OCI-LY1 (cell line): ENCODE data around the gene GNGT2.
A peak's percentile ranks its signal among the peaks of the same experiment; 100 is the strongest.

Experiments
- H2AFZ ChIP-seq: fragments of 200-600 bp; sonication (generic), shearing (Covaris generic); 2 replicates; pipeline ENCODE4 v1.6.0; 2014; ENCODE audit warnings: antibody characterized with exemption, mild to moderate bottlenecking, low read length
- H3F3A ChIP-seq: fragments of 200-600 bp; sonication (generic), shearing (Covaris generic); 2 replicates; pipeline ENCODE4 v1.6.0; 2014; ENCODE audit warnings: mild to moderate bottlenecking, antibody characterized with exemption, low read length, moderate library complexity; ENCODE audit not compliant: insufficient read depth
- H3K27ac ChIP-seq: fragments of 200-600 bp; sonication (generic); 2 replicates; pipeline ENCODE4 v1.5.1; 2014; ENCODE audit warnings: low read length, mixed run types, mild to moderate bottlenecking, low read depth; ENCODE audit not compliant: poor library complexity, severe bottlenecking
- H3K27me3 ChIP-seq: fragments of 200-600 bp; sonication (generic); 2 replicates; pipeline ENCODE4 v1.6.0; 2014; ENCODE audit warnings: antibody characterized with exemption, mild to moderate bottlenecking, low read length, moderate library complexity; ENCODE audit not compliant: insufficient read depth
- H3K36me3 ChIP-seq: fragments of 200-600 bp; sonication (generic); 2 replicates; pipeline ENCODE4 v1.6.1; 2014; ENCODE audit warnings: mild to moderate bottlenecking, antibody characterized with exemption, low read length, moderate library complexity, mixed read lengths; ENCODE audit not compliant: insufficient read depth
- H3K4me1 ChIP-seq: fragments of 200-600 bp; sonication (generic); 2 replicates; pipeline ENCODE4 v1.5.1; 2014; ENCODE audit warnings: mild to moderate bottlenecking, low read length, moderate library complexity; ENCODE audit not compliant: insufficient read depth, severe bottlenecking
- H3K4me2 ChIP-seq: fragments of 200-600 bp; sonication (generic), shearing (Covaris generic); 2 replicates; pipeline ENCODE4 v1.6.1; 2014; ENCODE audit warnings: low read length
- H3K4me3 ChIP-seq: fragments of 200-600 bp; sonication (generic); 2 replicates; pipeline ENCODE4 v1.5.1; 2014; ENCODE audit warnings: low read length, low read depth, mild to moderate bottlenecking, mixed read lengths; ENCODE audit not compliant: poor library complexity, severe bottlenecking
- H3K79me2 ChIP-seq: fragments of 200-600 bp; shearing (Covaris generic); 2 replicates; pipeline ENCODE4 v1.6.1; 2016; ENCODE audit warnings: mixed run types, low read length, mixed read lengths; ENCODE audit not compliant: insufficient read depth
- H3K9ac ChIP-seq: fragments of 200-600 bp; sonication (generic), shearing (Covaris generic); 2 replicates; pipeline ENCODE4 v1.6.1; 2014; ENCODE audit warnings: mild to moderate bottlenecking, low read length, mixed read lengths
- H3K9me2 ChIP-seq: fragments of 200-600 bp; sonication (generic), shearing (Covaris generic); 2 replicates; pipeline ENCODE4 v1.6.1; 2014; ENCODE audit warnings: low read depth, mild to moderate bottlenecking, low read length, mixed read lengths
- H3K9me3 ChIP-seq: fragments of 200-600 bp; shearing (Covaris generic); 2 replicates; pipeline ENCODE4 v1.6.1; 2014; ENCODE audit warnings: low read length, mixed read lengths
- H4K20me1 ChIP-seq: fragments of 200-600 bp; sonication (generic), shearing (Covaris generic); 2 replicates; pipeline ENCODE4 v1.6.0; 2016; ENCODE audit warnings: mild to moderate bottlenecking, low read length; ENCODE audit not compliant: insufficient read depth
- EZH2 ChIP-seq: fragments of 200-600 bp; sonication (generic), shearing (Covaris generic); IDR thresholded peaks from 2 replicates; pipeline ENCODE4 v1.8.0; 2017; ENCODE audit warnings: borderline replicate concordance, mixed run types, mild to moderate bottlenecking, antibody characterized with exemption, low read length, moderate library complexity, mixed read lengths
- TF ChIP-seq, protein P1 (sequence below): fragments of 200-600 bp; sonication (generic), shearing (Covaris generic); IDR thresholded peaks from 2 replicates; pipeline ENCODE4 v1.5.1; 2017; ENCODE audit warnings: mild to moderate bottlenecking, antibody characterized with exemption, low read length, moderate library complexity, mixed read lengths

Gene GNGT2

DNA sequence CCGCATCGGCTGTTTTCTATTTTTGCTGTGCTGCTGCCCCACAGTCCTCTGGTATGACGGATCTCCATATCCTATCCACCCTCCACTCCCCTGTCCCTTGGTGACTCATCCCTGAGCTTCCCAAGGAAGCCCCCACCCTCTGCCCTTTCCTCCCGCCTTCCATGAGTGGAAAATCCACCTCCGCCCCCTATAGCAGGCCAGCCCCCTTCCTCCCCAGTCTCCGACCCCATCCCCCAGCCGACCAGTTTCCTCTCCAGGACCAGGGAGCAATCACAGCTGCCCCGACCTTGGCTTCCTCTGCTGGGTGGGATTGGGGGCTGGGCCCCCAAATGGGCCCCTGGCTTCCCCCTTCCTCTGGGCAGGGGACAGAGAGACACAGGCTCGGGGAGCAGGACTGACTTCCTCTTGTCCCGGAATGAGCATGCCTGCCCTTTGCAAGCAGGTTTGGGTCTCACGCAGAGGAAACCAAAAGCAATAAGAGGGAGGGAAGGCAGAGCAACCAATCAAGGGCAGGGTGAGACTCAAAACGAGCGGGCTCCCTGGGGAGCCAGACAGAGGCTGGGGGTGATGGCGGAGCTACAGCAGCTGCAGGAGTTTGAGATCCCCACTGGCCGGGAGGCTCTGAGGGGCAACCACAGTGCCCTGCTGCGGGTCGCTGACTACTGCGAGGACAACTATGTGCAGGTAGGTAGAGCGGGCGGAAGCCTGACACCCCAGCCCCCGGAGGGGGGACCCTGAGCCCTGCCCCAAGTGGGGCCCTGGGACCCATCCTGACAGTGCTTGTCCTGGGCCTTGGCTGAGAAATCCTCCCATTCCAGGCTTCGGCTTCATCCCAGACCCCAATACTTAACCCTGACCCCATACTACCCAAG is at the start of gene GNGT2, which contains the start of gene ABI3:
Gene GNGT2, minus strand, starts transcription at position 417 of the 872 bp plus-strand sequence. CDS start 3,152 bp downstream, outside the sequence.
Gene ABI3, plus strand, starts transcription at position 550 of the 872 bp plus-strand sequence. Its CDS starts 18 bp downstream, at position 568.
- peak within 1 kb of the TSS; percentile 93 for H3K27ac ChIP-seq

DNA sequence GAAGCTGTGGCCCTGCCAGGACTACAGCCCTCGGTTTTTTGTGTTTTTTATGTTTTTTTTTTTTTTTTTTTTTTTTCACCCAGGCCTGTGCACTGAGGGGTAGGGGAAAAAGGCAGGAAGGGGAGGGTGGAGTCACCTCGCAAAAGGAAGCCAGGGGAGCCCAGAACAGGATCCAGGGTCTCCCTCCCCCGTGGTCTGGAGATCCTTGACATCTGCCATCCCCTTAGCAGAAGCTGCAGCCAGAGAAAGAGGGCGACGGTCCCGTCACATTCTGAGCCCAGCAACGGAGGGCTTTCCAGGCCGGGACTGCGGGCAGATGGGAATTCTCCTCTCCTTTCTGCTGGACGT is 49.3 kb upstream of the GNGT2 start:
- no peak overlapping the region for H3K27ac ChIP-seq
- H4K20me1 ChIP-seq: no peaks in the 10 kb centered on the region
- no peaks in the 10 kb centered on the region for H3K9me3 ChIP-seq
- peak overlapping the region; percentile 51 for H3K4me3 ChIP-seq
- no peaks in the 10 kb centered on the region for H3K36me3 ChIP-seq
- H3F3A ChIP-seq: no peaks in the 10 kb centered on the region
- H3K9me2 ChIP-seq: no peaks in the 10 kb centered on the region
- H2AFZ ChIP-seq: no peak overlapping the region
- no peaks in the 10 kb centered on the region for H3K79me2 ChIP-seq
- peak overlapping the region; percentile 68 for H3K4me2 ChIP-seq
- no peak for TF ChIP-seq EZH2
- TF ChIP-seq, protein P1, sequence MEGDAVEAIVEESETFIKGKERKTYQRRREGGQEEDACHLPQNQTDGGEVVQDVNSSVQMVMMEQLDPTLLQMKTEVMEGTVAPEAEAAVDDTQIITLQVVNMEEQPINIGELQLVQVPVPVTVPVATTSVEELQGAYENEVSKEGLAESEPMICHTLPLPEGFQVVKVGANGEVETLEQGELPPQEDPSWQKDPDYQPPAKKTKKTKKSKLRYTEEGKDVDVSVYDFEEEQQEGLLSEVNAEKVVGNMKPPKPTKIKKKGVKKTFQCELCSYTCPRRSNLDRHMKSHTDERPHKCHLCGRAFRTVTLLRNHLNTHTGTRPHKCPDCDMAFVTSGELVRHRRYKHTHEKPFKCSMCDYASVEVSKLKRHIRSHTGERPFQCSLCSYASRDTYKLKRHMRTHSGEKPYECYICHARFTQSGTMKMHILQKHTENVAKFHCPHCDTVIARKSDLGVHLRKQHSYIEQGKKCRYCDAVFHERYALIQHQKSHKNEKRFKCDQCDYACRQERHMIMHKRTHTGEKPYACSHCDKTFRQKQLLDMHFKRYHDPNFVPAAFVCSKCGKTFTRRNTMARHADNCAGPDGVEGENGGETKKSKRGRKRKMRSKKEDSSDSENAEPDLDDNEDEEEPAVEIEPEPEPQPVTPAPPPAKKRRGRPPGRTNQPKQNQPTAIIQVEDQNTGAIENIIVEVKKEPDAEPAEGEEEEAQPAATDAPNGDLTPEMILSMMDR: no peak
- H3K9ac ChIP-seq: peak overlapping the region; percentile 9; the same call in 1 of the 2 replicates
- H3K27me3 ChIP-seq: 0 out of 2 replicates have a peak, but pooled peaks cover 4% of the 10 kb centered on the region
- peaks cover 10% of the 10 kb centered on the region for H3K4me1 ChIP-seq

More for the DNA sequence above, at the start of gene GNGT2, which contains the start of gene ABI3:
- Histone ChIP-seq H3K9me2 (no peaks in the 10 kb centered on the region), H2AFZ (no peak within 1 kb of the TSS), H3K9me3 (no peaks in the 10 kb centered on the region), H3K4me3 (peak within 1 kb of the TSS; percentile 73), H3K4me1 (peaks cover 62% of the 10 kb centered on the region), H3K36me3 (peaks cover 4% of the 10 kb centered on the region; the same call in 1 of the 2 replicates), H4K20me1 (no peaks in the 10 kb centered on the region), H3K79me2 (0 out of 2 replicates have a peak, but pooled peaks cover 3% of the 10 kb centered on the region), H3F3A (0 out of 2 replicates have a peak, but pooled peaks cover 6% of the 10 kb centered on the region), H3K27me3 (no peaks in the 10 kb centered on the region), H3K4me2 (peak within 1 kb of the TSS; percentile 94), H3K9ac (peak within 1 kb of the TSS; percentile 81)
- TF ChIP-seq, protein P1: no peak
- TF ChIP-seq EZH2: no peak

DNA sequence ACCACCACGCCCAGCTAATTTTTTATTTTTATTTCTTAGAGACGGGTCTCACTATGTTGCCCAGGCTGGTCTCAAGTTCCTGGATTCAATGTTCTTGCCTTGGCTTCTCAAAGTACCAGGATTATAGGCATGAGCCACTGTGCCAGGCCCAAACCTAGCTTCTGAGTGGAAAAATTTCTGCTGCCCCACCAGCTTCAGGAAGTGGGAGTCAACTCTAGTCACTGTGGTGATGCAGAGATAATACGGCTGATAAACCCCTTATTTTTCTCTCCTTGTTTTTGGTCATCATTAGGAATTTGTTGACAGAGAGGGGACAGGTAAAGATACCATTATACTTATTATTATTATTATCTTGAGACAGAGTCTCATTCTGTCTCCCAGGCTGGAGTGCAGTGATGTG is 48.0 kb upstream of the GNGT2 start:
- no peaks in the 10 kb centered on the region for H3K9me2 ChIP-seq
- no peak for TF ChIP-seq EZH2
- TF ChIP-seq, protein P1: no peak
- H3K27me3 ChIP-seq: 0 out of 2 replicates have a peak, but pooled peaks cover 4% of the 10 kb centered on the region
- H3K79me2 ChIP-seq: no peaks in the 10 kb centered on the region
- no peak overlapping the region for H3K4me3 ChIP-seq
- H3K9ac ChIP-seq: no peak overlapping the region
- no peak overlapping the region for H3K27ac ChIP-seq
- H3K4me2 ChIP-seq: no peak overlapping the region
- H3F3A ChIP-seq: no peaks in the 10 kb centered on the region
- H3K4me1 ChIP-seq: peaks cover 10% of the 10 kb centered on the region
- H3K9me3 ChIP-seq: no peaks in the 10 kb centered on the region
- no peak overlapping the region for H2AFZ ChIP-seq
- H3K36me3 ChIP-seq: no peaks in the 10 kb centered on the region
- no peaks in the 10 kb centered on the region for H4K20me1 ChIP-seq
